ENCODE data around the gene ZDHHC14. TPM values are rescaled to one million over a fixed set of nuclear protein-coding genes. Genes with fewer than 3 reads are reported as not detected.

ZDHHC14 gene
- total RNA-seq, 1 experiment from 2014 or later = 4.9 TPM

GRCh38 chr6:157430834-157431233, 49.8 kb downstream of the ZDHHC14 start:
- no peaks in the 10 kb centered on the region for H3K79me2 ChIP-seq (ENCODE audit: low read length)
- CTCF ChIA-PET = no interaction called here
- intact Hi-C loops (cut with micrococcal nuclease) = no loop called here
- no peak for TF ChIP-seq EZH2phosphoT487 (IDR thresholded peaks at IDR 0.05; ENCODE audit: borderline replicate concordance, low read length)
- TF ChIP-seq EZH2 (IDR thresholded peaks at IDR 0.05; ENCODE audit: low read length, unreplicated experiment) = no peak
- TF ChIP-seq CTCF (conservative IDR thresholded peaks at IDR 0.05; ENCODE audit: low read depth, low read length) = no peak
- ATAC-seq = no peak
- H3K27ac ChIP-seq (ENCODE audit: low read length) = no peak overlapping the region
- no peak overlapping the region for H3K9ac ChIP-seq (ENCODE audit: low read length)
- no peaks in the 10 kb centered on the region for H3K9me2 ChIP-seq (replicated peaks; ENCODE audit: low read length)
- no TSS peak for BruUV-seq (replicated peaks)
- no peaks in the 10 kb centered on the region for H4K20me1 ChIP-seq (ENCODE audit: low read length)
- H2AFZ ChIP-seq (ENCODE audit: low read length) = no peak overlapping the region
- no peak overlapping the region for H3K4me3 ChIP-seq (ENCODE audit: low read length)
- H3K4me2 ChIP-seq (ENCODE audit: low read length) = no peak overlapping the region
- H3K36me3 ChIP-seq (ENCODE audit: low read depth, low read length) = no peaks in the 10 kb centered on the region
- no peak for DNase-seq
- no peaks in the 10 kb centered on the region for H3K27me3 ChIP-seq (ENCODE audit: low read length)
- H3K9me3 ChIP-seq (ENCODE audit: low read length) = no peaks in the 10 kb centered on the region
- H3F3A ChIP-seq (ENCODE audit: low read length, unreplicated experiment) = no peaks in the 10 kb centered on the region
- POLR2A ChIA-PET (ENCODE audit: unreplicated experiment) = no interaction called here
- peaks cover 56% of the 10 kb centered on the region for H3K4me1 ChIP-seq (ENCODE audit: insufficient read depth, low read length)

GRCh38 chr6:157432231-157432891, 51.4 kb downstream of the ZDHHC14 start:
- Histone ChIP-seq H3K36me3 (ENCODE audit: low read depth, low read length) (no peaks in the 10 kb centered on the region), H4K20me1 (ENCODE audit: low read length) (no peaks in the 10 kb centered on the region), H3F3A (ENCODE audit: low read length, unreplicated experiment) (no peaks in the 10 kb centered on the region), H2AFZ (ENCODE audit: low read length) (no peak overlapping the region), H3K27ac (ENCODE audit: low read length) (no peak overlapping the region), H3K4me3 (ENCODE audit: low read length) (no peak overlapping the region), H3K79me2 (ENCODE audit: low read length) (no peaks in the 10 kb centered on the region), H3K4me1 (ENCODE audit: insufficient read depth, low read length) (peaks cover 55% of the 10 kb centered on the region), H3K4me2 (ENCODE audit: low read length) (peak overlapping the region; percentile 7), H3K27me3 (ENCODE audit: low read length) (no peaks in the 10 kb centered on the region), H3K9me2 (replicated peaks; ENCODE audit: low read length) (no peaks in the 10 kb centered on the region), H3K9me3 (ENCODE audit: low read length) (no peaks in the 10 kb centered on the region), H3K9ac (ENCODE audit: low read length) (no peak overlapping the region)
- ATAC-seq (no peak), DNase-seq (peak; percentile 60)
- TF ChIP-seq EZH2 (IDR thresholded peaks at IDR 0.05; ENCODE audit: low read length, unreplicated experiment) (no peak), EZH2phosphoT487 (IDR thresholded peaks at IDR 0.05; ENCODE audit: borderline replicate concordance, low read length) (no peak), CTCF (conservative IDR thresholded peaks at IDR 0.05; ENCODE audit: low read depth, low read length) (no peak)
- CTCF ChIA-PET = interaction anchor here (0.7 kb wide), 1 partner anchor 181 kb away, joined by 4 read pairs; no protein-coding TSS in a partner anchor
- intact Hi-C loops (cut with micrococcal nuclease) = no loop called here
- no TSS peak for BruUV-seq (replicated peaks)
- POLR2A ChIA-PET (ENCODE audit: unreplicated experiment) = interaction anchor here (0.6 kb wide), 1 partner anchor 91 kb away, joined by 3 read pairs; no protein-coding TSS in a partner anchor

GRCh38 chr6:157432892-157433265, 51.9 kb downstream of the ZDHHC14 start:
- no peak overlapping the region for H3K4me3 ChIP-seq (ENCODE audit: low read length)
- H3K79me2 ChIP-seq (ENCODE audit: low read length) = no peaks in the 10 kb centered on the region
- peaks cover 50% of the 10 kb centered on the region for H3K4me1 ChIP-seq (ENCODE audit: insufficient read depth, low read length)
- H3F3A ChIP-seq (ENCODE audit: low read length, unreplicated experiment) = no peaks in the 10 kb centered on the region
- intact Hi-C loops (cut with micrococcal nuclease) = no loop called here
- TF ChIP-seq EZH2phosphoT487 (IDR thresholded peaks at IDR 0.05; ENCODE audit: borderline replicate concordance, low read length) = no peak
- no peak for TF ChIP-seq EZH2 (IDR thresholded peaks at IDR 0.05; ENCODE audit: low read length, unreplicated experiment)
- no peak for TF ChIP-seq CTCF (conservative IDR thresholded peaks at IDR 0.05; ENCODE audit: low read depth, low read length)
- H3K4me2 ChIP-seq (ENCODE audit: low read length) = no peak overlapping the region
- H3K27ac ChIP-seq (ENCODE audit: low read length) = no peak overlapping the region
- no peaks in the 10 kb centered on the region for H4K20me1 ChIP-seq (ENCODE audit: low read length)
- H3K36me3 ChIP-seq (ENCODE audit: low read depth, low read length) = no peaks in the 10 kb centered on the region
- H3K27me3 ChIP-seq (ENCODE audit: low read length) = no peaks in the 10 kb centered on the region
- no TSS peak for BruUV-seq (replicated peaks)
- no peaks in the 10 kb centered on the region for H3K9me2 ChIP-seq (replicated peaks; ENCODE audit: low read length)
- H3K9me3 ChIP-seq (ENCODE audit: low read length) = no peaks in the 10 kb centered on the region
- no peak overlapping the region for H2AFZ ChIP-seq (ENCODE audit: low read length)
- no peak overlapping the region for H3K9ac ChIP-seq (ENCODE audit: low read length)
- ATAC-seq (no peak), DNase-seq (no peak)
- POLR2A ChIA-PET (ENCODE audit: unreplicated experiment) = interaction anchor here (0.6 kb wide), 1 partner anchor 91 kb away, joined by 3 read pairs; no protein-coding TSS in a partner anchor
- CTCF ChIA-PET = interaction anchor here (0.7 kb wide), 1 partner anchor 180 kb away, joined by 4 read pairs; no protein-coding TSS in a partner anchor

Data from PC-3 (cell line).